Measurements from ENCODE around the gene TSTD1. TPM values are rescaled to one million over a fixed set of nuclear protein-coding genes. Genes with fewer than 3 reads are reported as not detected.

Gene TSTD1
- 0.66 and 0.77 TPM in 2 replicates for total RNA-seq
- polyA plus RNA-seq = 0.24 and 7.5 TPM in 2 replicates
- polyA plus RNA-seq (2012) = 5.7 TPM in 1 of 2 replicates, not detected in the other
- 1.0 TPM in 1 of 2 replicates, not detected in the other for polyA minus RNA-seq (ENCODE audit: low replicate concordance)

DNA sequence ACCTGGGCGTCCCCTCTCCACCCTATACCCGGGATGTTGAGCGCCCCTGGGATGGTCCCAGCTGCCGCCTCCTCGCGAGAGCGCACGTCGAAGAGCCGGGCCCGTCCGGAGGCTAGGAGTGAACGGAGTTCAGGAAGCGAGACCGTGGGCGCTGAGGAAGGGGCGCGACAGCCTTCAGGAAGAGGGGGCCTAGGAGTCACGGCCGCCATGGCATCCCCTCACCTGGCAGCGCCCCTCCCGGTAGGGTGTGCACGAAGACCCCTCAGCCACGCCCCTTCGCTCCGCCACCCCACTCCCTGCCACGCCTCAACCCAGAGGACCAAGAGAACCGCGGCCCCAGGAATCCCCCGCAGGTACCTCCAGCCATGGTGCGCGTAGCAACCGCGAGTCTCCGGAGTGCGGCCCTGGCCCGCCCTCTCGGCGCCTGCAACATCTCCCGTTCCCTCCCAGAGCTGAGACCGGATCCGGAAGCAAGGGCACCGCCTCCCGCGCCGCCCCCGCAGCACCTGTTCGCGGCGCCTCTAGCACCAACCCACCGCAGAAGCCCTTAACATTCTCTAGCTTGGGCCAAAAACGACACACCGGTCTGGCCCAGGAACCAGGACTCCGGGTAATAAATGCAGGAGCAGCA lies at the start of gene TSTD1:
TSS of gene TSTD1 (minus strand) at position 442 of the 631 bp plus-strand sequence. CDS start at position 367, 75 bp downstream.
- TF ChIP-seq EZH2 (IDR thresholded peaks at IDR 0.05; ENCODE audit: low read length, missing control alignments) = no peak
- no peak for TF ChIP-seq CTCF (conservative IDR thresholded peaks at IDR 0.05 in 1 of 2, IDR thresholded peaks at IDR 0.05 in 1 of 2; ENCODE audit: low read depth in 1 of 2, low read length in 2 of 2)
- Histone ChIP-seq H3K4me2 (ENCODE audit: extremely low read depth, insufficient read depth, low read length) (no peak within 1 kb of the TSS), H2AFZ (ENCODE audit: low read length) (no peak within 1 kb of the TSS), H4K20me1 (ENCODE audit: control insufficient read depth, extremely low read depth, insufficient read depth, low read length) (no peaks in the 10 kb centered on the region), H3K27ac (ENCODE audit: insufficient read depth, low read length) (no peak within 1 kb of the TSS), H3K36me3 (ENCODE audit: control insufficient read depth, insufficient read depth, low read length) (peaks cover 25% of the 10 kb centered on the region), H3K4me3 (replicated peaks in 1 of 4; ENCODE audit: control extremely low read depth in 1 of 4, insufficient read depth in 1 of 4, low read depth in 3 of 4, low read length in 4 of 4) (no peak within 1 kb of the TSS), H3K9me3 (ENCODE audit: control insufficient read depth, insufficient read depth, low read depth, low read length) (no peaks in the 10 kb centered on the region), H3K79me2 (ENCODE audit: control insufficient read depth, insufficient read depth, low read length) (peaks cover 7% of the 10 kb centered on the region), H3K4me1 (ENCODE audit: control insufficient read depth, extremely low read depth, insufficient read depth, low read length) (no peaks in the 10 kb centered on the region), H3K27me3 (ENCODE audit: control insufficient read depth, insufficient read depth, low read length) (no peaks in the 10 kb centered on the region), H3K9ac (ENCODE audit: insufficient read depth, low read length) (no peak within 1 kb of the TSS)
- no peak for DNase-seq (ENCODE audit: low read depth in 2 of 2)

DNA sequence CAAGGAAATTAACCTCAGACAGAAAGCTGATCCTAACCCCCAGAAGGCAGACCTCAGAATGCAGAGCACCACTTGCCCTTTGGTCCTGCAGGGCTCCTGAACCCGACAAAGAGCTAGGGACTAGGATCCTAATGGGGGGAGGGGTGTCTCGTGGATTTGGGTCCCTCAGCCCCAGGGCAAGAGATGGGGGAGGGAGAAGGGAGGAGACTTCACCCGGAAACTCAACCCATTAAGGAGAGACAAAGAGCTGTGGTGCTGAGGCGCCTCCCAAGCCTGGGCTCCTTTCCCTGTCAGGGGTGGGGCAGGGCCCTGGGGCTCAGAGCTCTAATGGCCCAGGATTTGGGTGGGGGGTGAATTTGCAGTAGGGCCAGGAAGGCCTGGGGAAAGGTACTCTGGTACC lies 47.7 kb upstream of the TSTD1 start:
- H3K9ac ChIP-seq (ENCODE audit: insufficient read depth, low read length) = no peak overlapping the region
- H3K9me3 ChIP-seq (ENCODE audit: control insufficient read depth, insufficient read depth, low read depth, low read length) = no peaks in the 10 kb centered on the region
- no peaks in the 10 kb centered on the region for H3K36me3 ChIP-seq (ENCODE audit: control insufficient read depth, insufficient read depth, low read length)
- H3K4me2 ChIP-seq (ENCODE audit: extremely low read depth, insufficient read depth, low read length) = no peak overlapping the region
- H3K4me1 ChIP-seq (ENCODE audit: control insufficient read depth, extremely low read depth, insufficient read depth, low read length) = peaks cover 21% of the 10 kb centered on the region
- no peaks in the 10 kb centered on the region for H4K20me1 ChIP-seq (ENCODE audit: control insufficient read depth, extremely low read depth, insufficient read depth, low read length)
- no peaks in the 10 kb centered on the region for H3K79me2 ChIP-seq (ENCODE audit: control insufficient read depth, insufficient read depth, low read length)
- no peak for TF ChIP-seq CTCF (conservative IDR thresholded peaks at IDR 0.05 in 1 of 2, IDR thresholded peaks at IDR 0.05 in 1 of 2; ENCODE audit: low read depth in 1 of 2, low read length in 2 of 2)
- no peak for TF ChIP-seq EZH2 (IDR thresholded peaks at IDR 0.05; ENCODE audit: low read length, missing control alignments)
- no peak for DNase-seq (ENCODE audit: low read depth in 2 of 2)
- H3K4me3 ChIP-seq (replicated peaks in 1 of 4; ENCODE audit: control extremely low read depth in 1 of 4, insufficient read depth in 1 of 4, low read depth in 3 of 4, low read length in 4 of 4) = no peak overlapping the region
- H3K27ac ChIP-seq (ENCODE audit: insufficient read depth, low read length) = no peak overlapping the region
- H2AFZ ChIP-seq (ENCODE audit: low read length) = no peak overlapping the region
- no peaks in the 10 kb centered on the region for H3K27me3 ChIP-seq (ENCODE audit: control insufficient read depth, insufficient read depth, low read length)

DNA sequence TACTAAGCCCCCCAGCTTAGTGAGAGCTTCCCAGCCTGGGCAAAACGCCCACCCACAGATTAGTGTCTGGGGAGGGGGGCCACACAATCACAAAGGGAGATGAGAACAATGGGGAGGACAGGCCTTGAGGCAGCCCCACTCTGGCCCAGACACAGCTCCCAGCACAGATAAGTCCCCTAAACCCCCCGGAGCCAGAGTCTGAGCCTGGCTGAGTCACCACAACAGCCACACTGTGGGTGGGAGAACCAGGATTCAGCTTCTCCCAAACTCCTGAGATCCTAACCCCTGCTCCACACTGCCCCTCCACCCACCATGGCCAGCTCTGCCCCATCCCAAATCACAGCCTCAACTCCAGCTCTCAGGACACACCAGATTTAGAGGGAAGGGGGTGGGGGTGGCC lies 46.4 kb upstream of the TSTD1 start:
- no peaks in the 10 kb centered on the region for H3K27me3 ChIP-seq (ENCODE audit: control insufficient read depth, insufficient read depth, low read length)
- H3K9ac ChIP-seq (ENCODE audit: insufficient read depth, low read length) = no peak overlapping the region
- H4K20me1 ChIP-seq (ENCODE audit: control insufficient read depth, extremely low read depth, insufficient read depth, low read length) = no peaks in the 10 kb centered on the region
- no peaks in the 10 kb centered on the region for H3K79me2 ChIP-seq (ENCODE audit: control insufficient read depth, insufficient read depth, low read length)
- H2AFZ ChIP-seq (ENCODE audit: low read length) = no peak overlapping the region
- peak in 1 of 2 donors; percentile 43 for DNase-seq (ENCODE audit: low read depth in 2 of 2)
- H3K4me2 ChIP-seq (ENCODE audit: extremely low read depth, insufficient read depth, low read length) = no peak overlapping the region
- H3K36me3 ChIP-seq (ENCODE audit: control insufficient read depth, insufficient read depth, low read length) = no peaks in the 10 kb centered on the region
- peaks cover 21% of the 10 kb centered on the region for H3K4me1 ChIP-seq (ENCODE audit: control insufficient read depth, extremely low read depth, insufficient read depth, low read length)
- H3K4me3 ChIP-seq (replicated peaks in 1 of 4; ENCODE audit: control extremely low read depth in 1 of 4, insufficient read depth in 1 of 4, low read depth in 3 of 4, low read length in 4 of 4) = no peak overlapping the region
- H3K9me3 ChIP-seq (ENCODE audit: control insufficient read depth, insufficient read depth, low read depth, low read length) = no peaks in the 10 kb centered on the region
- TF ChIP-seq EZH2 (IDR thresholded peaks at IDR 0.05; ENCODE audit: low read length, missing control alignments) (no peak), CTCF (conservative IDR thresholded peaks at IDR 0.05 in 1 of 2, IDR thresholded peaks at IDR 0.05 in 1 of 2; ENCODE audit: low read depth in 1 of 2, low read length in 2 of 2) (no peak)
- H3K27ac ChIP-seq (ENCODE audit: insufficient read depth, low read length) = no peak overlapping the region
